Neural cell (in vitro differentiated cells): ENCODE results near the gene LRRC71. TPM values are rescaled to one million over a fixed set of nuclear protein-coding genes. Genes with fewer than 3 reads are reported as not detected.

Experiments
- H2AFZ ChIP-seq: fragments of 200-600, 300-800 bp; sonication (generic), shearing (Covaris generic); 2 replicates; pipeline ENCODE4 v1.6.0; 2014; ENCODE audit warnings: low read depth, mild to moderate bottlenecking, antibody characterized with exemption, low read length, moderate library complexity
- H3F3A ChIP-seq: fragments of 200-600 bp; shearing (Covaris generic); 2 replicates; pipeline ENCODE4 v1.6.1; 2016; ENCODE audit warnings: mild to moderate bottlenecking, moderate library complexity, mixed read lengths, antibody characterized with exemption, low read length; ENCODE audit not compliant: insufficient read depth, poor library complexity, severe bottlenecking
- H3K27ac ChIP-seq: fragments of 200-600, 300-800 bp; sonication (generic), shearing (Covaris generic); 2 replicates; pipeline ENCODE4 v1.5.1; 2014; ENCODE audit warnings: mild to moderate bottlenecking, low read length, moderate library complexity
- H3K27me3 ChIP-seq: fragments of 300-800, 200-600 bp; sonication (generic), shearing (Covaris generic); 2 replicates; pipeline ENCODE4 v1.6.0; 2014; ENCODE audit warnings: mild to moderate bottlenecking, low read depth, low read length, moderate library complexity; ENCODE audit not compliant: insufficient read depth
- H3K36me3 ChIP-seq: fragments of 300-800, 200-600 bp; sonication (generic), shearing (Covaris generic); 2 replicates; pipeline ENCODE4 v1.5.1; 2014; ENCODE audit warnings: mild to moderate bottlenecking, antibody characterized with exemption, low read length, moderate library complexity; ENCODE audit not compliant: insufficient read depth
- H3K4me2 ChIP-seq: fragments of 300-800, 200-600 bp; sonication (generic), shearing (Covaris generic); 2 replicates; pipeline ENCODE4 v1.6.0; 2014; ENCODE audit warnings: mild to moderate bottlenecking, low read length
- H3K4me3 ChIP-seq: fragments of 300-800, 200-600 bp; sonication (generic), shearing (Covaris generic); 2 replicates; pipeline ENCODE4 v1.5.1; 2014; ENCODE audit warnings: mild to moderate bottlenecking, low read length, moderate library complexity
- H3K79me2 ChIP-seq: fragments of 200-600 bp; shearing (Covaris generic); replicated peaks from 2 replicates; pipeline ENCODE4 v1.6.0; 2014; ENCODE audit warnings: mild to moderate bottlenecking, low read length, moderate library complexity; ENCODE audit not compliant: insufficient read depth
- H3K9ac ChIP-seq: fragments of 300-800, 200-600 bp; sonication (generic), shearing (Covaris generic); 2 replicates; pipeline ENCODE4 v1.6.1; 2016; ENCODE audit warnings: mild to moderate bottlenecking, low read length, mixed read lengths
- H3K9me2 ChIP-seq: fragments of 200-600 bp; shearing (Covaris generic); 2 replicates; pipeline ENCODE4 v1.6.1; 2016; ENCODE audit warnings: mild to moderate bottlenecking, low read length, mixed read lengths; ENCODE audit not compliant: insufficient read depth
- H3K9me3 ChIP-seq: fragments of 200-600, 300-800 bp; sonication (generic), shearing (Covaris generic); 2 replicates; pipeline ENCODE4 v1.6.1; 2016; ENCODE audit warnings: mild to moderate bottlenecking, mixed run types, low read length, moderate library complexity, mixed read lengths
- H4K20me1 ChIP-seq: fragments of 200-600 bp; shearing (Covaris generic); 2 replicates; pipeline ENCODE4 v1.6.1; 2016; ENCODE audit warnings: mild to moderate bottlenecking, mixed run types; ENCODE audit not compliant: insufficient read depth
- EP300 ChIP-seq: fragments of 450-650 bp; conservative IDR thresholded peaks from 2 replicates; pipeline ENCODE4 v1.6.1; 2014; ENCODE audit warnings: antibody characterized with exemption, mild to moderate bottlenecking, moderate library complexity; ENCODE audit not compliant: poor library complexity, severe bottlenecking
- EZH2 ChIP-seq: fragments of 200-600, 300-800 bp; shearing (Covaris generic), sonication (generic); IDR thresholded peaks from 2 replicates; pipeline ENCODE4 v1.6.1; 2014; ENCODE audit warnings: antibody characterized with exemption, low read length, borderline replicate concordance, mild to moderate bottlenecking; ENCODE audit not compliant: insufficient read depth, poor library complexity, severe bottlenecking
- MXI1 ChIP-seq: fragments of 450-650 bp; conservative IDR thresholded peaks from 2 replicates; pipeline ENCODE4 v1.6.1; 2014; ENCODE audit warnings: antibody characterized with exemption, mild to moderate bottlenecking; ENCODE audit not compliant: poor library complexity, severe bottlenecking
- POLR2AphosphoS5 ChIP-seq: IDR thresholded peaks from 2 replicates; pipeline ENCODE4 v1.6.1; 2012
- RAD21 ChIP-seq: fragments of 450-650 bp; conservative IDR thresholded peaks from 2 replicates; pipeline ENCODE4 v1.6.1; 2014; ENCODE audit warnings: antibody characterized with exemption, mild to moderate bottlenecking, moderate library complexity
- SMC3 ChIP-seq: fragments of 450-650 bp; conservative IDR thresholded peaks from 2 replicates; pipeline ENCODE4 v1.6.1; 2014; ENCODE audit warnings: antibody characterized with exemption, mild to moderate bottlenecking, moderate library complexity; ENCODE audit not compliant: poor library complexity
- TAF1 ChIP-seq: IDR thresholded peaks from 2 replicates; pipeline ENCODE4 v1.6.1; 2012; ENCODE audit warnings: low read depth
- polyA plus RNA-seq: library from polyadenylated mRNA; depleted of rRNA; stranded (reverse); fragments of >200 nt; gene quantifications from 2 replicates; pipeline ENCODE4 v1.2.3, GENCODE V29; 2014
- TF ChIP-seq, protein P1 (sequence below): IDR thresholded peaks from 2 replicates; pipeline ENCODE4 v1.6.1; 2012; ENCODE audit warnings: borderline replicate concordance
- TF ChIP-seq, protein P2 (sequence below): fragments of 450-650 bp; IDR thresholded peaks from 2 replicates; pipeline ENCODE4 v1.5.1; 2014; ENCODE audit warnings: antibody characterized with exemption, mild to moderate bottlenecking, moderate library complexity; ENCODE audit not compliant: poor library complexity, severe bottlenecking

The LRRC71 gene
- polyA plus RNA-seq, 1 donor from 2014 or later: not detected

GRCh38 chr1:156904187-156904959 lies 16.1 kb upstream of the LRRC71 start:
- Histone ChIP-seq H3K4me2 (no peak overlapping the region), H3K79me2 (no peaks in the 10 kb centered on the region), H3K9ac (no peak overlapping the region), H3K36me3 (no peaks in the 10 kb centered on the region), H3K9me3 (no peaks in the 10 kb centered on the region), H2AFZ (no peak overlapping the region), H3K9me2 (no peaks in the 10 kb centered on the region), H3K4me3 (no peak overlapping the region), H3F3A (no peaks in the 10 kb centered on the region), H4K20me1 (no peaks in the 10 kb centered on the region), H3K27ac (no peak overlapping the region), H3K27me3 (no peaks in the 10 kb centered on the region)
- no peak for TF ChIP-seq MXI1
- no peak for TF ChIP-seq TAF1
- no peak for TF ChIP-seq EP300
- no peak for TF ChIP-seq EZH2
- TF ChIP-seq RAD21: no peak
- no peak for TF ChIP-seq POLR2AphosphoS5
- TF ChIP-seq, protein P1, sequence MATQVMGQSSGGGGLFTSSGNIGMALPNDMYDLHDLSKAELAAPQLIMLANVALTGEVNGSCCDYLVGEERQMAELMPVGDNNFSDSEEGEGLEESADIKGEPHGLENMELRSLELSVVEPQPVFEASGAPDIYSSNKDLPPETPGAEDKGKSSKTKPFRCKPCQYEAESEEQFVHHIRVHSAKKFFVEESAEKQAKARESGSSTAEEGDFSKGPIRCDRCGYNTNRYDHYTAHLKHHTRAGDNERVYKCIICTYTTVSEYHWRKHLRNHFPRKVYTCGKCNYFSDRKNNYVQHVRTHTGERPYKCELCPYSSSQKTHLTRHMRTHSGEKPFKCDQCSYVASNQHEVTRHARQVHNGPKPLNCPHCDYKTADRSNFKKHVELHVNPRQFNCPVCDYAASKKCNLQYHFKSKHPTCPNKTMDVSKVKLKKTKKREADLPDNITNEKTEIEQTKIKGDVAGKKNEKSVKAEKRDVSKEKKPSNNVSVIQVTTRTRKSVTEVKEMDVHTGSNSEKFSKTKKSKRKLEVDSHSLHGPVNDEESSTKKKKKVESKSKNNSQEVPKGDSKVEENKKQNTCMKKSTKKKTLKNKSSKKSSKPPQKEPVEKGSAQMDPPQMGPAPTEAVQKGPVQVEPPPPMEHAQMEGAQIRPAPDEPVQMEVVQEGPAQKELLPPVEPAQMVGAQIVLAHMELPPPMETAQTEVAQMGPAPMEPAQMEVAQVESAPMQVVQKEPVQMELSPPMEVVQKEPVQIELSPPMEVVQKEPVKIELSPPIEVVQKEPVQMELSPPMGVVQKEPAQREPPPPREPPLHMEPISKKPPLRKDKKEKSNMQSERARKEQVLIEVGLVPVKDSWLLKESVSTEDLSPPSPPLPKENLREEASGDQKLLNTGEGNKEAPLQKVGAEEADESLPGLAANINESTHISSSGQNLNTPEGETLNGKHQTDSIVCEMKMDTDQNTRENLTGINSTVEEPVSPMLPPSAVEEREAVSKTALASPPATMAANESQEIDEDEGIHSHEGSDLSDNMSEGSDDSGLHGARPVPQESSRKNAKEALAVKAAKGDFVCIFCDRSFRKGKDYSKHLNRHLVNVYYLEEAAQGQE: no peak
- TF ChIP-seq SMC3: no peak
- TF ChIP-seq, protein P2, sequence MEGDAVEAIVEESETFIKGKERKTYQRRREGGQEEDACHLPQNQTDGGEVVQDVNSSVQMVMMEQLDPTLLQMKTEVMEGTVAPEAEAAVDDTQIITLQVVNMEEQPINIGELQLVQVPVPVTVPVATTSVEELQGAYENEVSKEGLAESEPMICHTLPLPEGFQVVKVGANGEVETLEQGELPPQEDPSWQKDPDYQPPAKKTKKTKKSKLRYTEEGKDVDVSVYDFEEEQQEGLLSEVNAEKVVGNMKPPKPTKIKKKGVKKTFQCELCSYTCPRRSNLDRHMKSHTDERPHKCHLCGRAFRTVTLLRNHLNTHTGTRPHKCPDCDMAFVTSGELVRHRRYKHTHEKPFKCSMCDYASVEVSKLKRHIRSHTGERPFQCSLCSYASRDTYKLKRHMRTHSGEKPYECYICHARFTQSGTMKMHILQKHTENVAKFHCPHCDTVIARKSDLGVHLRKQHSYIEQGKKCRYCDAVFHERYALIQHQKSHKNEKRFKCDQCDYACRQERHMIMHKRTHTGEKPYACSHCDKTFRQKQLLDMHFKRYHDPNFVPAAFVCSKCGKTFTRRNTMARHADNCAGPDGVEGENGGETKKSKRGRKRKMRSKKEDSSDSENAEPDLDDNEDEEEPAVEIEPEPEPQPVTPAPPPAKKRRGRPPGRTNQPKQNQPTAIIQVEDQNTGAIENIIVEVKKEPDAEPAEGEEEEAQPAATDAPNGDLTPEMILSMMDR: no peak

- no peak overlapping the region for H2AFZ ChIP-seq
- H3K9me2 ChIP-seq: no peaks in the 10 kb centered on the region
- no peaks in the 10 kb centered on the region for H3K9me3 ChIP-seq
- H3K27me3 ChIP-seq: no peaks in the 10 kb centered on the region
- no peak for TF ChIP-seq POLR2AphosphoS5
- no peak for TF ChIP-seq EZH2
- no peaks in the 10 kb centered on the region for H3K36me3 ChIP-seq
- H4K20me1 ChIP-seq: no peaks in the 10 kb centered on the region
- H3K27ac ChIP-seq: no peak overlapping the region
- H3K9ac ChIP-seq: no peak overlapping the region
- no peaks in the 10 kb centered on the region for H3F3A ChIP-seq
- no peak overlapping the region for H3K4me2 ChIP-seq
- no peak overlapping the region for H3K4me3 ChIP-seq
- H3K79me2 ChIP-seq: no peaks in the 10 kb centered on the region
Measured at GRCh38 chr1:156905176-156905575, 15.3 kb upstream of the LRRC71 start.
